Tibial nerve (tissue), 3 donors: ENCODE measurements around the gene MAP1LC3B.
A peak's percentile ranks its signal among the peaks of the same experiment; 100 is the strongest.

ENCODE experiments used
- POLR2A ChIP-seq, 2 donors: fragments of 450-650 bp; IDR thresholded peaks; one replicate each; pipeline ENCODE4 v1.6.1; 2017; ENCODE audit warnings: antibody characterized with exemption in 2 of 2, mild to moderate bottlenecking in 2 of 2, moderate library complexity in 2 of 2
- TF ChIP-seq, protein P1 (sequence below), 5 experiments: fragments of 200-600 bp in 3 of 5; fragments of 450-650 bp in 2 of 5; sonication (generic) in 3 of 5; IDR thresholded peaks; one replicate each; pipeline ENCODE4 v1.5.1; 2016 to 2019; ENCODE audit warnings: antibody characterized with exemption in 5 of 5, mild to moderate bottlenecking in 3 of 5, moderate library complexity in 2 of 5

DNA sequence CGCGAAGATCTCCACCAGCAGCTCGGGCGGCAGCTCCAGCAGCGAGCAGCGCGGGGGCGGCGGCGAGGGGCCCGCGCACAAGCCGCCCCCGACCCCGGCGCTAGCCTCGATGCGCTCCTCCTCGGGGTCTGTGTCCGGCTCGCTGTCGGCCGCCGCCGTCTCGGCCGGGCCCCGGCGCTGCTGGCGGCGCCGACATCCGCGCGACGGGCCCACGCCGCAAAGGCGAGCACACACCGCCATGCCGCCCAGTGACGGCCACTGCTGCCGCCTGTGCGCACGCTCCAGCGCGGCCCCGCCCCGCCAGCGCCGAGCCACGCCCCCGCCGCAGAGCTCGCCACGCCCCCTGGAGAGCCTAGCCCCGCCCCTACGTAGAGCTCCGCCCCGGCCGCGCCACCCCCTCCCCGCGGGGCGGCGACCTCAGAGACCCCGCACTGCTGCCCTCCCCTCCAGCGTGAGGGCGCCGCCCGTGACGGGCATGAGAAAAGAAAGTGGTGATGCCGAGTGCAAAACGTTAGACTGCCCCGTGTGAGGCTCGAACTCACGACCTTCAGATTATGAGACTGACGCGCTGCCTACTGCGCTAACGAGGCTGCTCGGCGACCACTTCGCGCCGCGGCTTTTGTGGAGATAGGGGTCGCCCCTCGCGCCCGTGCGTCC, 8.5 kb upstream of the MAP1LC3B start, which contains the start of gene FBXO31:
- TF ChIP-seq, protein P1, sequence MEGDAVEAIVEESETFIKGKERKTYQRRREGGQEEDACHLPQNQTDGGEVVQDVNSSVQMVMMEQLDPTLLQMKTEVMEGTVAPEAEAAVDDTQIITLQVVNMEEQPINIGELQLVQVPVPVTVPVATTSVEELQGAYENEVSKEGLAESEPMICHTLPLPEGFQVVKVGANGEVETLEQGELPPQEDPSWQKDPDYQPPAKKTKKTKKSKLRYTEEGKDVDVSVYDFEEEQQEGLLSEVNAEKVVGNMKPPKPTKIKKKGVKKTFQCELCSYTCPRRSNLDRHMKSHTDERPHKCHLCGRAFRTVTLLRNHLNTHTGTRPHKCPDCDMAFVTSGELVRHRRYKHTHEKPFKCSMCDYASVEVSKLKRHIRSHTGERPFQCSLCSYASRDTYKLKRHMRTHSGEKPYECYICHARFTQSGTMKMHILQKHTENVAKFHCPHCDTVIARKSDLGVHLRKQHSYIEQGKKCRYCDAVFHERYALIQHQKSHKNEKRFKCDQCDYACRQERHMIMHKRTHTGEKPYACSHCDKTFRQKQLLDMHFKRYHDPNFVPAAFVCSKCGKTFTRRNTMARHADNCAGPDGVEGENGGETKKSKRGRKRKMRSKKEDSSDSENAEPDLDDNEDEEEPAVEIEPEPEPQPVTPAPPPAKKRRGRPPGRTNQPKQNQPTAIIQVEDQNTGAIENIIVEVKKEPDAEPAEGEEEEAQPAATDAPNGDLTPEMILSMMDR (IDR thresholded peaks at IDR 0.05) = no peak
- peak; percentile 96 to 98 for TF ChIP-seq POLR2A (IDR thresholded peaks at IDR 0.05)
